OCI-LY1 (cell line): ENCODE results near the gene SLC45A1.

Experiments
- H2AFZ ChIP-seq: fragments of 200-600 bp; sonication (generic), shearing (Covaris generic); 2 replicates; pipeline ENCODE4 v1.6.0; 2014; ENCODE audit warnings: antibody characterized with exemption, mild to moderate bottlenecking, low read length
- H3F3A ChIP-seq: fragments of 200-600 bp; sonication (generic), shearing (Covaris generic); 2 replicates; pipeline ENCODE4 v1.6.0; 2014; ENCODE audit warnings: mild to moderate bottlenecking, antibody characterized with exemption, low read length, moderate library complexity; ENCODE audit not compliant: insufficient read depth
- H3K27ac ChIP-seq: fragments of 200-600 bp; sonication (generic); 2 replicates; pipeline ENCODE4 v1.5.1; 2014; ENCODE audit warnings: low read length, mixed run types, mild to moderate bottlenecking, low read depth; ENCODE audit not compliant: poor library complexity, severe bottlenecking
- H3K27me3 ChIP-seq: fragments of 200-600 bp; sonication (generic); 2 replicates; pipeline ENCODE4 v1.6.0; 2014; ENCODE audit warnings: antibody characterized with exemption, mild to moderate bottlenecking, low read length, moderate library complexity; ENCODE audit not compliant: insufficient read depth
- H3K36me3 ChIP-seq: fragments of 200-600 bp; sonication (generic); 2 replicates; pipeline ENCODE4 v1.6.1; 2014; ENCODE audit warnings: mild to moderate bottlenecking, antibody characterized with exemption, low read length, moderate library complexity, mixed read lengths; ENCODE audit not compliant: insufficient read depth
- H3K4me1 ChIP-seq: fragments of 200-600 bp; sonication (generic); 2 replicates; pipeline ENCODE4 v1.5.1; 2014; ENCODE audit warnings: mild to moderate bottlenecking, low read length, moderate library complexity; ENCODE audit not compliant: insufficient read depth, severe bottlenecking
- H3K4me2 ChIP-seq: fragments of 200-600 bp; sonication (generic), shearing (Covaris generic); 2 replicates; pipeline ENCODE4 v1.6.1; 2014; ENCODE audit warnings: low read length
- H3K4me3 ChIP-seq: fragments of 200-600 bp; sonication (generic); 2 replicates; pipeline ENCODE4 v1.5.1; 2014; ENCODE audit warnings: low read length, low read depth, mild to moderate bottlenecking, mixed read lengths; ENCODE audit not compliant: poor library complexity, severe bottlenecking
- H3K79me2 ChIP-seq: fragments of 200-600 bp; shearing (Covaris generic); 2 replicates; pipeline ENCODE4 v1.6.1; 2016; ENCODE audit warnings: mixed run types, low read length, mixed read lengths; ENCODE audit not compliant: insufficient read depth
- H3K9ac ChIP-seq: fragments of 200-600 bp; sonication (generic), shearing (Covaris generic); 2 replicates; pipeline ENCODE4 v1.6.1; 2014; ENCODE audit warnings: mild to moderate bottlenecking, low read length, mixed read lengths
- H3K9me2 ChIP-seq: fragments of 200-600 bp; sonication (generic), shearing (Covaris generic); 2 replicates; pipeline ENCODE4 v1.6.1; 2014; ENCODE audit warnings: low read depth, mild to moderate bottlenecking, low read length, mixed read lengths
- H3K9me3 ChIP-seq: fragments of 200-600 bp; shearing (Covaris generic); 2 replicates; pipeline ENCODE4 v1.6.1; 2014; ENCODE audit warnings: low read length, mixed read lengths
- H4K20me1 ChIP-seq: fragments of 200-600 bp; sonication (generic), shearing (Covaris generic); 2 replicates; pipeline ENCODE4 v1.6.0; 2016; ENCODE audit warnings: mild to moderate bottlenecking, low read length; ENCODE audit not compliant: insufficient read depth
- EZH2 ChIP-seq: fragments of 200-600 bp; sonication (generic), shearing (Covaris generic); IDR thresholded peaks from 2 replicates; pipeline ENCODE4 v1.8.0; 2017; ENCODE audit warnings: borderline replicate concordance, mixed run types, mild to moderate bottlenecking, antibody characterized with exemption, low read length, moderate library complexity, mixed read lengths
- TF ChIP-seq, protein P1 (sequence below): fragments of 200-600 bp; sonication (generic), shearing (Covaris generic); IDR thresholded peaks from 2 replicates; pipeline ENCODE4 v1.5.1; 2017; ENCODE audit warnings: mild to moderate bottlenecking, antibody characterized with exemption, low read length, moderate library complexity, mixed read lengths

Gene SLC45A1

DNA sequence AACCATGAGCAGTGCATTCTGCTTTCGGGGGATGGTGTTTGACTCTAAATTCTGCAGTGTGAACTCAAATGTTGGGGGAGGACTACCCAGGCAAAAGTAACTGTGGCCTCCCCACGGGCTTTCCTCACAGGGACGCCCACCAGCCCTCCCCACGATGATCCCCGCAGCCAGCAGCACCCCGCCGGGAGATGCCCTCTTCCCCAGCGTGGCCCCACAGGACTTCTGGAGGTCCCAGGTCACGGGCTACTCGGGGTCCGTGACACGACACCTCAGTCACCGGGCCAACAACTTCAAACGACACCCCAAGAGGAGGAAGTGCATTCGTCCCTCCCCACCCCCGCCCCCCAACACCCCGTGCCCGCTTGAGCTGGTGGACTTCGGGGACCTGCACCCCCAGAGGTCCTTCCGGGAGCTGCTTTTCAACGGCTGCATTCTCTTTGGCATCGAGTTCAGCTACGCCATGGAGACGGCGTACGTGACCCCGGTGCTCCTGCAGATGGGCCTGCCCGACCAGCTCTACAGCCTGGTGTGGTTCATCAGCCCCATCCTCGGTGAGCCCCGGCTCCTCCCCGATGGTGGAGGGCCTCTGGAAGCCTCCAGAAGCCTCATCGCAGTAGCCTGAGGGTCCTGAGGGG lies 6.4 kb downstream of the SLC45A1 start:
- Histone ChIP-seq H3K4me1 (no peaks in the 10 kb centered on the region), H3K79me2 (no peaks in the 10 kb centered on the region), H3K9ac (no peak overlapping the region), H3F3A (no peaks in the 10 kb centered on the region), H3K27ac (no peak overlapping the region), H4K20me1 (no peaks in the 10 kb centered on the region), H3K36me3 (no peaks in the 10 kb centered on the region), H2AFZ (no peak overlapping the region), H3K9me2 (no peaks in the 10 kb centered on the region), H3K4me2 (no peak overlapping the region), H3K4me3 (no peak overlapping the region), H3K27me3 (peaks cover 8% of the 10 kb centered on the region), H3K9me3 (no peaks in the 10 kb centered on the region)
- TF ChIP-seq, protein P1, sequence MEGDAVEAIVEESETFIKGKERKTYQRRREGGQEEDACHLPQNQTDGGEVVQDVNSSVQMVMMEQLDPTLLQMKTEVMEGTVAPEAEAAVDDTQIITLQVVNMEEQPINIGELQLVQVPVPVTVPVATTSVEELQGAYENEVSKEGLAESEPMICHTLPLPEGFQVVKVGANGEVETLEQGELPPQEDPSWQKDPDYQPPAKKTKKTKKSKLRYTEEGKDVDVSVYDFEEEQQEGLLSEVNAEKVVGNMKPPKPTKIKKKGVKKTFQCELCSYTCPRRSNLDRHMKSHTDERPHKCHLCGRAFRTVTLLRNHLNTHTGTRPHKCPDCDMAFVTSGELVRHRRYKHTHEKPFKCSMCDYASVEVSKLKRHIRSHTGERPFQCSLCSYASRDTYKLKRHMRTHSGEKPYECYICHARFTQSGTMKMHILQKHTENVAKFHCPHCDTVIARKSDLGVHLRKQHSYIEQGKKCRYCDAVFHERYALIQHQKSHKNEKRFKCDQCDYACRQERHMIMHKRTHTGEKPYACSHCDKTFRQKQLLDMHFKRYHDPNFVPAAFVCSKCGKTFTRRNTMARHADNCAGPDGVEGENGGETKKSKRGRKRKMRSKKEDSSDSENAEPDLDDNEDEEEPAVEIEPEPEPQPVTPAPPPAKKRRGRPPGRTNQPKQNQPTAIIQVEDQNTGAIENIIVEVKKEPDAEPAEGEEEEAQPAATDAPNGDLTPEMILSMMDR = no peak
- no peak for TF ChIP-seq EZH2

GRCh38 chr1:8325771-8326170 lies 7.9 kb downstream of the SLC45A1 start:
- Histone ChIP-seq H4K20me1 (no peaks in the 10 kb centered on the region), H3K4me2 (no peak overlapping the region), H3K9me2 (no peaks in the 10 kb centered on the region), H3K4me3 (no peak overlapping the region), H3K36me3 (no peaks in the 10 kb centered on the region), H2AFZ (no peak overlapping the region), H3K27me3 (peaks cover 8% of the 10 kb centered on the region), H3F3A (no peaks in the 10 kb centered on the region), H3K27ac (no peak overlapping the region), H3K79me2 (no peaks in the 10 kb centered on the region), H3K9me3 (no peaks in the 10 kb centered on the region), H3K9ac (no peak overlapping the region), H3K4me1 (no peaks in the 10 kb centered on the region)
- TF ChIP-seq EZH2 = no peak
- TF ChIP-seq, protein P1 = no peak

DNA sequence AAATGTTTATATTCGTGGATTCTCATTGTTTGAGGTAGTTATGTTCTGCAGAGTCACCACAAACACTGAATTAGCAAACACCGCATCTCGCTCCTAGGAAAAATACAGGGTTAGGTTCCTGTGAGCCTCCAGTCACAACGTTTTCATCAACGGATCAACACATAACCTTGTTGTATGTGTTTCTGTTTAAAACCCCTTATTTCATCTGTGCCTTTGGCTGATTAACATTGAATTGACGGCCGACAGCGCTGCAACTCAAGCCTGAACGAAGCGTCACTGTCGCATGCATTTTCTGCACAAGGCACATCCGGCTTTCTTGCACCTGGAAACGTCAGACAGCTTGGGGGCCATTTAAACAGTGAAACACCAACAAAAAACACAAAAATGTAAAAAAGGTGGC lies 8.4 kb downstream of the SLC45A1 start:
- TF ChIP-seq, protein P1 = no peak
- no peak for TF ChIP-seq EZH2
- Histone ChIP-seq H3K79me2 (no peaks in the 10 kb centered on the region), H4K20me1 (no peaks in the 10 kb centered on the region), H3K4me3 (no peak overlapping the region), H3F3A (no peaks in the 10 kb centered on the region), H3K27ac (no peak overlapping the region), H3K9me2 (no peaks in the 10 kb centered on the region), H3K9ac (no peak overlapping the region), H3K36me3 (no peaks in the 10 kb centered on the region), H3K27me3 (peaks cover 8% of the 10 kb centered on the region), H3K9me3 (no peaks in the 10 kb centered on the region), H2AFZ (no peak overlapping the region), H3K4me1 (no peaks in the 10 kb centered on the region), H3K4me2 (no peak overlapping the region)
